HuH-7.5 (cell line): ENCODE results near the gene SIT1.
A peak's percentile ranks its signal among the peaks of the same experiment; 100 is the strongest.

Source experiments
- DNase-seq: peaks from one replicate; pipeline ENCODE4 v3.0.0; 2011; ENCODE audit warnings: low spot score

SIT1 gene, protein sequence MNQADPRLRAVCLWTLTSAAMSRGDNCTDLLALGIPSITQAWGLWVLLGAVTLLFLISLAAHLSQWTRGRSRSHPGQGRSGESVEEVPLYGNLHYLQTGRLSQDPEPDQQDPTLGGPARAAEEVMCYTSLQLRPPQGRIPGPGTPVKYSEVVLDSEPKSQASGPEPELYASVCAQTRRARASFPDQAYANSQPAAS

GRCh38 chr9:35650341-35651158, at the start of gene SIT1:
SIT1 (minus strand) TSS chr9:35650931; CDS start chr9:35650853, 78 bp downstream.
- no peak for DNase-seq

GRCh38 chr9:35700031-35700430, 49.3 kb upstream of the SIT1 start:
- no peak for DNase-seq

DNA sequence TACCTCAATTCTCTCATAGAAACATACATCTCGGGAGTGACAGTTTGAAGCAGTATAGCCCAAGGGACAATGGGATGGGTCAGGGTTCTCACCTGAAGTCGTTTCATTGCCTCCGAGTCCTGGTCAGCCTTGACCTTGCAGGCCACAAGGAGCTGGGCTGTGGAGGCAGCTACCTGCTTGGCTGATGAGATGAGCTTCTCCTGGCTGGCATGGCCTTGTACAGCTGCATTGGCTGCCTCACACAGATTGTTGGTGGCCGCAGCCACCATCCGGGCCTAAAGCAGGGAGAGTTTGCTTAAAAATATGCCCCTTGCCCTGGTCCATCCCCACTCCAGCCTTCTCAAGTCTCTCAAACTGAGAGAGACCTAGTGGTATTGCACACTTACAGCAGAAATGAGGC, 47.5 kb upstream of the SIT1 start:
- no peak for DNase-seq

DNA sequence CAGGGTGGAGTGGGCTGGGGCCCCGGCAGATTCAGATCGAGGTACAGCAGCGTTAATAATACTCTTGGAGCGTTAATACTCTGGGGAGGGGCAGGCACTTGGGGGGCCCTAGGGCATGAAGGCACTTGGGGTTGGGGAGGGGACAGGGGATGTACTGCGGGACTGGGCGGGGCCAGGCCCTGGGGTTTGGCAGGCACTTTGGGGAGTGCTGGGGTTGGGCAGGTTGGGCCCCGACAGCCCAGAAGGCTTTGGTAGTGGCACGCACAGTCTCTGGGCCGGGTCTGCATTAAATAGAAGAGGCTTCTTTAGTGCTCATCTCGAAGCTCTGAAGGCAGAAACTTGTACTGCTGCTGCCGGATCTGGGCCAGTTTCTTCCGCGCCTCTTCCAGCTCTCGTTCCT, 46.8 kb upstream of the SIT1 start:
- no peak for DNase-seq

- DNase-seq, result peak; percentile 84
These were observed 45.9 kb upstream of the SIT1 start for GRCh38 chr9:35696520-35697215.

- no peak for DNase-seq
These were observed 45.2 kb upstream of the SIT1 start for GRCh38 chr9:35695943-35696401.

DNA sequence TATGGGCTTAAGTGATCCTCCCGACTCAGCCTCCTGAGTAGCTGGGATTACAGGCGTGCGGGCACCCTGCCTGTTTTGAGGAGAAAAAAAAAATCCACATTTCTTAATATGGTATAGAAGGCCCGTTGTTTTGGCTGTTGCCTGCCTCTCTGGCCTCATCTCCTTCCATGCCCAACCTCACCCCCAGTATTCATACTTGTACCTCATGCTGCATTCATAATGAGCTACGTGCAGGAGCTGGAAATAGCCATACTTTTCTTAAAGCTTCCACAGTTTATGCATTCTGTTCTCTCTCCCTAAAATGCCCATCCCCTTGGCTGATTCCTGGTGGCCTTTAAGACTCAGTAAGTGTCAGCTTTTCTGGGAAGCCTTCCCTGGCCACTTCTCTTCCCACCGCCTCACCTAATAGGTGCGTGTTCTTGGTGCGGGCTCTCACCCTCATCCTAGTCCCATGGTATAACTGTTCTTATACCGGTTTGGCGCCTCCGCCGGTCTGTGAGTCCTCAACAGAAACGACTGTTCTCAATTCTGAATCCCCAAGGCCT, 41.1 kb upstream of the SIT1 start:
- no peak for DNase-seq

- DNase-seq, result no peak
These were observed 40.6 kb upstream of the SIT1 start for GRCh38 chr9:35691334-35691650.

GRCh38 chr9:35690614-35691333, 40.0 kb upstream of the SIT1 start:
- peak; percentile 73 for DNase-seq

GRCh38 chr9:35690294-35690613, 39.5 kb upstream of the SIT1 start:
- no peak for DNase-seq

DNA sequence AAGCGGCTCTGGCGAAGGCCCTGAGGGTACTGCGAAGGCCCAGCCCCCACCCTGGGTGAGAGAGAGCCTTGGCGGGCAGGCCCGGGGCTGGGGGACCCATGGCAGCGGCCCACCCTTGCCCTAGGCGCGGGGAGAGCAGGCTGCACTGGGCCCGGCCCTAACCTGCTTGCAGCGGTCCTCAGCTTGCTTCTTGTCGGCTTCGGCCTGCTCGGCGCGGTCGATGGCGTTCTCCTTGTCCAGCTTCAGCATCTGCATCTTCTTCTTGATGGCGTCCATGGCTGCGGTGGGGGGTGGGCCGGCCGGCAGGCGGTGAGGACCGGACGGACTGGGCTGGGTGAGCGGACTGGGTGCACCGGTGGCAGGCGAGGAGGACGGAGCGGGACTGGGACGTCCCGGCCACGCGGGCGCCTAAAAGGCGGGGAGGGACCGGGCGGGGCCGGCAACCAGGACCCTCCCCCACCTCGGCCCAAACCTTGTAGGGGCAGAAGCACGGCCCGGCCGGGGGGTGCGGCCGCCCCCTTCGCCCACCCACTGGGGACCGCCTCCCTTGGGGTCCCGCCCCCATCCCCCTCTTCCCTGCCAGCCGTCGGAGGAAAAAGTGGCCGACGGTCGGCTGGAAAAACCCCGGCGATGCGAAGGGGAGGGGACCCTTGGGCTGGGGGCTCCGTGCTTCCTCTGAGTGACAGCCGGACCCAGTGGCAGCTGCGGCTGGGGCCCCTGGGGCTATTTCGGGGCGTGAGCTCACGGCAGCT, 39.0 kb upstream of the SIT1 start, which contains the start of gene TPM2:
Gene TPM2 (minus strand): TSS at position 384 of the 752 bp plus-strand sequence. CDS start 108 bp downstream, at position 276.
- DNase-seq, result peak; percentile 53

DNA sequence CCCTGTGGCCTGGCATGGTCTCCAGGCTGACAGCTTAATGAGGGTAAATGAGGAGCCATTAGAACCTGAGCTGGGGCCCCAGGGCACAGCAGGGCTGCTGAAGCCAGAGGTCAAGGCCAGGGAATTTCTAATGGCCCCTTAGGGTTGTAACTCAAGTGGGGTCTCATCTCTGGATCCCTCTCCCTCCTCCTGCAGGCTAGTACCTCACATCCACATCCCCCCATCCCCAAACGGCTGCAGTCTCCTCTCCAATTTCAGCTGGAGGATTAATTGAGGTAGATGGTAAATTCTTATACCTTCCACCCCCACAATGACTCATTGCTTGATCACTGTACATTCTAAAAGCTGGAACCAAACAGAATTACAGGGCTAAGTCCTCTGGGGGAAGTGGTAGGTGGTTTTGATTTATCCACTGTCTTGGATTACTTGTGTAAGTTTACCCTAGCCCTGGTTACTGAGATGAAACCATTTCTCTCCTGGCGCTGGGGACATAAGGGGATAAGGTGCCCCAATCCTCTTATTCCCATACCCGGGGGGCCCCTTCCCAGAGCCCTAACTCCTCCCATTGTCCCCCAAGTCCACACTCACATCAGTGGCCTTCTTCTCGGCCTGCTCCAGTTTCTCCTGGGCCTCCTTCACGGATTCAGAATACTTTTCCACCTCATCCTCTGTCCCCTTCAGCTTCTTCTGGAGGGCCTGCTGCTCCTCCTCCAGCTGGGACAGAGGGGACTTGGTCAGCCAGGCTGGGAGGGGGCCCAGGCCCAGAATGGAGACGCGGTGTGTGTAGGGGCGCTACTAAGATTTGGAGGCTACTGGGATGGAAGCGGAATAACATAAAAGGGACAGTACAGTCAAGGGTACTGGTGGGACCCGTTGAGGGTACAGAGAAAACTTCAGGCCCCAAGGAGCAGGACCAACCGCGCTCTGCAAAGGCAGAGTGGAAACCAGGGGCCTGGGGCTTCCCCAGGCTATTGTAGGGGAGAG, 38.1 kb upstream of the SIT1 start:
- no peak for DNase-seq

DNA sequence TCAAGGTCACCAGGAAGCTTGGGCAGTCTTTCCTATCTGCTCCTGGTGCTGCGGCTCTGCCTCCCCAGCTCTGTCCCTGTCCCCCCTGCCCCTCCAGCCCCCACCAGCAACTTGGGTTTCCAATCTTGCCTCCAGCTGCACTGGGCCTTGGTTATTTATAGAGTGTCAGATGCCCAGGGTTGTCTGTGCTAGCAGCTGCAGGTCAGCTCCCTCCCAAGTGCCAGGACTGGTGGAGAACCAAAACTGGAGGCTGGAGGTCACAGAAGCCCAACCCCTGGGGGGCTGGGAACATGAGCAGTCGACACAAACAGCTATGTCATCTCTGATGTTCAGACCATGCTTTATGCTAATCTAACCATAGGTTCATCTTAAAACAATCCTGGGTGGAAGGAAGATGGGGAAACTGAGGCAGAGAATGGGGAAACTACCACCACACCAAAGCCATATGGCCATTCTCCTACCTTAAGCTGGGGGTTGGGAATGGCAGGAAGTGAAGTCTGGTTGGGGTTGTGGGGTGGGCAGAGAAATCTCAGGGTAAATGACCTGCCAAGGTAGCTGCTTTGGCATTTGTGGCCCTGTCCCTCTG, 37.3 kb upstream of the SIT1 start:
- no peak for DNase-seq

DNA sequence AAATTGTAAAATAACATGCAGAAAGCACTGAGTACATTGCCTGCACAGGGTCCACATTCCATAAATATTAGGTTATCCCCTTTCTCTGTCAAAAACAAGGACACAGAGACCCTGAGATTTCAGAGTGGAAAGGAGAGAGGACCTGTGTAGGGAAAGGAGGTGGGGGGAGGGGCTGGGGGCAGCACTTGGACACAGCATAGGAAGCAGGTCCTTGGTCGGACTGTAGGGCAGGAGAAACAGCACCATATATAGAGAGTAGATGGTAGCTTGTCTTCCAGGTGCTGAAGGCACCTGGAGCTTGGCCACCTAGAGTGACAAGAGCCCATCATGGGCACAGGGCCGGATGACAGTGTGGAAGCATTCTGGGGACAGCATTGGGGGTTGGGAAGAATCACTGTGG, 36.6 kb upstream of the SIT1 start:
- DNase-seq, result no peak

GRCh38 chr9:35686222-35687203, 35.8 kb upstream of the SIT1 start:
- DNase-seq, result no peak

GRCh38 chr9:35685506-35685905, 34.8 kb upstream of the SIT1 start:
- DNase-seq, result no peak

DNA sequence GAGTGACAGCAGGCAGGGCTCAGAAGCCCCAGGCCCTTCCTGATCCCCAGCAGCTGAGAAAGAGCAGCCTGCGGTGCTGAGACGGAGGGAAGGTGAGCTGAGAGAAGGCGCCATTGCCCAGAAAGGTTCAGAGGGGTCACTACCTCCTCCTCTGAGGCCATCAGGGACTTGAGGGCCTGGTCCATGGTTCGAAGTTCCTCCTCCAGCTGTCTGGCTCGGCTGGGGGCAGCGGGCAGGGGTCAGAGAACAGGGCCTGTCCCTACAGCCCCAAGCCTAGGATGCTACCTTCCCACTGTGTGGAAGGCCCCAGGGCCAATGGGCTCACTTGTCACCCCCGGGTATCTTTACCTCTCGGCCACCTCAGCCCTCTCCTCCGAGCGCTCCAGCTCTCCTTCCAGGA, 34.2 kb upstream of the SIT1 start:
- no peak for DNase-seq

- DNase-seq, result no peak
These were observed 32.6 kb upstream of the SIT1 start for GRCh38 chr9:35683323-35683722.
